Spleen (tissue), 7 donors: ENCODE data around the gene LRRK1.
A peak's percentile ranks its signal among the peaks of the same experiment; 100 is the strongest.

Source experiments
- POLR2A ChIP-seq, 3 donors: fragments of 450-650 bp; IDR thresholded peaks; one replicate each; pipeline ENCODE4 v1.5.1; 2017; ENCODE audit warnings: antibody characterized with exemption in 3 of 3, mild to moderate bottlenecking in 1 of 3
- POLR2AphosphoS5 ChIP-seq, 3 donors: sonication (generic); formaldehyde crosslinking; IDR thresholded peaks; one replicate each; pipeline ENCODE4 v1.5.1; 2017; ENCODE audit warnings: antibody characterized with exemption in 3 of 3
- TF ChIP-seq, protein P1 (sequence below), 11 experiments: fragments of 200-600 bp in 7 of 11; fragments of 450-650 bp in 4 of 11; sonication (generic) in 4 of 11; IDR thresholded peaks in 8 of 11; conservative IDR thresholded peaks in 3 of 11; 1 replicate in 7 of 11; 2 replicates in 4 of 11; pipeline versions ENCODE4 v1.4.0 to v1.8.0; 2016 to 2021; ENCODE audit warnings: antibody characterized with exemption in 11 of 11, inconsistent platforms in 4 of 11, mild to moderate bottlenecking in 1 of 11
- donor health status: DM: no; HTN: no; CAD: no; lungs with moderate emphysema.
- donor health status: DM: no; HTN: no; CAD: no.
- donor health status: DM: no; HTN: no; CAD: no.

GRCh38 chr15:100926971-100927756 is 8.0 kb downstream of the LRRK1 start:
- TF ChIP-seq, protein P1, sequence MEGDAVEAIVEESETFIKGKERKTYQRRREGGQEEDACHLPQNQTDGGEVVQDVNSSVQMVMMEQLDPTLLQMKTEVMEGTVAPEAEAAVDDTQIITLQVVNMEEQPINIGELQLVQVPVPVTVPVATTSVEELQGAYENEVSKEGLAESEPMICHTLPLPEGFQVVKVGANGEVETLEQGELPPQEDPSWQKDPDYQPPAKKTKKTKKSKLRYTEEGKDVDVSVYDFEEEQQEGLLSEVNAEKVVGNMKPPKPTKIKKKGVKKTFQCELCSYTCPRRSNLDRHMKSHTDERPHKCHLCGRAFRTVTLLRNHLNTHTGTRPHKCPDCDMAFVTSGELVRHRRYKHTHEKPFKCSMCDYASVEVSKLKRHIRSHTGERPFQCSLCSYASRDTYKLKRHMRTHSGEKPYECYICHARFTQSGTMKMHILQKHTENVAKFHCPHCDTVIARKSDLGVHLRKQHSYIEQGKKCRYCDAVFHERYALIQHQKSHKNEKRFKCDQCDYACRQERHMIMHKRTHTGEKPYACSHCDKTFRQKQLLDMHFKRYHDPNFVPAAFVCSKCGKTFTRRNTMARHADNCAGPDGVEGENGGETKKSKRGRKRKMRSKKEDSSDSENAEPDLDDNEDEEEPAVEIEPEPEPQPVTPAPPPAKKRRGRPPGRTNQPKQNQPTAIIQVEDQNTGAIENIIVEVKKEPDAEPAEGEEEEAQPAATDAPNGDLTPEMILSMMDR (IDR thresholded peaks at IDR 0.05 in 8 of 11, conservative IDR thresholded peaks at IDR 0.05 in 3 of 11): no peak
- TF ChIP-seq POLR2AphosphoS5 (IDR thresholded peaks at IDR 0.05) (peak in 2 of 3 donors; percentile 25 to 67), POLR2A (IDR thresholded peaks at IDR 0.05) (no peak)
